GM19395 (cell line): ENCODE results near the gene ETV6.
"Not testable (repeated sequence)": the region's sequence is repeated elsewhere in the genome, so short reads cannot be mapped to it uniquely, and the experiment has no call there.

ENCODE experiments used
- ATAC-seq: cut with Tn5 transposase; IDR thresholded peaks from one replicate; pipeline ENCODE4 v1.9.1; 2021; ENCODE audit warnings: mild to moderate bottlenecking, moderate library complexity; ENCODE audit not compliant: unreplicated experiment

Gene ETV6

GRCh38 chr12:11897923-11898322 lies 248.4 kb downstream of the ETV6 start:
- no peak for ATAC-seq

- ATAC-seq = no peak
Observed at GRCh38 chr12:11901701-11902524, 252.4 kb downstream of the ETV6 start.

- ATAC-seq = no peak
Observed at GRCh38 chr12:11902525-11902875, 253.0 kb downstream of the ETV6 start.

GRCh38 chr12:11904124-11904523 lies 254.7 kb downstream of the ETV6 start:
- no peak for ATAC-seq

DNA sequence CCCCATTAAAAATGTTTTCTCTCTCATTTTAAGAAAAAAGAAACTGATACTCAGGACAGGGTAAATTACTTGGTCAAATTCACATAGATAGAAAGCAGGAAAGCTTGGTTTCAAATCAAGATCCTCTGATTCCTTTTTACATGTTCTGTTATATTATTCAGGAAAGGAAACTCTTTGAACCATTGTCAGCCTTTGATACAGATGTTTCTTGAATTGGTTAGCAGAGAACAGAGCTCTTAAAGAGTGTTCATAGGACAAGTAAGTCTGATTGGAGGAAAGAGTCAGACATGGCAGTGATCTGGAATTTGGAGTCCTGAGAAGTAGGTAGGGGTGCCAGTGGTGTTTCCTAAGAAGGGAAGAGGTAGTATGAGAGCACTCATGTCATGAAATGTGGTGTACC lies 256.1 kb downstream of the ETV6 start:
- ATAC-seq = no peak

DNA sequence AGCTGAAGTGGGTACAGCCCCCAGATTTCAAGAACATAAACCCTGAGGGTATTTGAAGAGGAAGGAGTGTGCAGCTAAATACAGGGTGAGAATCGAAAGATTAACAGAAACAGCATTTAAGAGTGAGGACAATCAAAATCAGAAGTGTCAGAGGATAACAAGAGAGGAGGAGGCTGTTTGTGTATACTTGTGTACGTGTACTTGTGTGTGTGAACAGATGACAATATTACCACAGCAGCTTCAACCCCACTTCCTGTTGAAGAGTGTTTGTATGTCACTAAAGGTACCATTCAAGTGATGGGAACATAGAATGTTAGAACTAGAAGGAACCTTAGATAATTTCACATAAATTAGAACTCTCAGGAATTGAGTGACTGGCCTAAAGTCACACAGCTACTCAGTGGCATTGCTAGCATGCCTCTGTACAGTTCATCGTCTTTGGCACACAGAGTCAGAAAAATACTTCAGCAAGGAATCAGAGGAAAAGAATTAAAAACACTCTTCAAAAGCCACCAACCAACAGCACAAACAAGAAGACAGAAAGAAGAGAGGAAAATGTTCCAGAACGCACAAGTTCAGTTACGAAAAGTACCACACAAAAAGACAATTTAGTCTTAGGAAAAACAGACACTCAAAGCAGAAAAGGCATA lies 256.9 kb downstream of the ETV6 start:
- no peak for ATAC-seq

DNA sequence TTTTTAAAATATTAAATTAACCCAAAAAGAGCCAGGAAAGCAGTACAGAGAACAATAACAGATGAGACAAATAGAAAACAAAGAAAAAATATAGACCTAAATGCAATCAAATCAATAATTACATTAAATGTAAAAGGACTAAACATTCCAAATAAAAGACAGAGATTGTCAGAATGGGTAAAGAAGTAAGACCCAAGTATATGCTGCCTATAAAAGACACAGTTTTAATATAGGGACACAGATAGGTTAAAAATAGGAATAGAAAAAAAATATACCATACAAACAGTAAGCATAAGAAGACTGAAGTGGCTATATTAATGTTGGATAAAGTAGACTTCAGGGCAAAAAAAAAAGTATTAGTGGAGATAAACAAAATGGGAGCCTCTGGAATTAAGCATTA lies 258.2 kb downstream of the ETV6 start:
- ATAC-seq = no peak

DNA sequence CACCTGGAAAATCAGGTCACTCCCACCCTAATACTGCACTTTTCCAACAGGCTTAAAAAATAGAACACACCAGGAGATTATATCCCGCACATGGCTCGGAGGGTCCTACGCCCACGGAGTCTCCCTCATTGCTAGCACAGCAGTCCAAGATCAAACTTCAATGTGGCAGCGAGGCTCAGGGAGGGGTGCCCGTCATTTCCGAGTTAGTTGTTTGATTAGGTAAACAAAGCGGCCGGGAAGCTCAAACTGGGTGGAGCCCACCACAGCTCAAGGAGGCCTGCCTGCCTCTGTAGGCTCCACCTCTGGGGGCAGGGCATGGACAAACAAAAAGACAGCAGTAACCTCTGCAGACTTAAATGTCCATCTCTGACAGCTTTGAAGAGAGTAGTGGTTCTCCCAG lies 259.9 kb downstream of the ETV6 start:
- not testable (repeated sequence) for ATAC-seq

- no peak for ATAC-seq
Observed at GRCh38 chr12:11916113-11916512, 266.6 kb downstream of the ETV6 start.

GRCh38 chr12:11916771-11917170 lies 267.3 kb downstream of the ETV6 start:
- ATAC-seq = no peak

GRCh38 chr12:11917501-11917900 lies 268.0 kb downstream of the ETV6 start:
- no peak for ATAC-seq

DNA sequence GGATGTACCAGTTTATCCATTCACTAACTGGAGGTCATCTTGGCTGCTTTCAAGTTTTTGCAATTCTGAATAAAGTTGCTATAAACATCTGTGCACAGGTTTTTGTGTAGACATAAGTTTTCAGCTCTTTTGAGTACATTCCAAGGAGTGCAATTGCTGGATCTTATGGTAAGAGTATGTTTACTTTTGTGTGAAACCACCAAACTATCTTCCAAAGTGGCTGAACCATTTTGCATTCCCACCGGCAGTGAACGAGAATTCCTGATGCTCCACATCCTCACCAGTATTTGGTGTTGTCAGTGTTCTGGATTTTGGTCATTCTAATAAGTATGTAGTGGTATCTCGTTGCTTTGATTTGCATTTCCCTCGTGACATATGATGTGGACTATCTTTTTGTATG lies 270.8 kb downstream of the ETV6 start:
- ATAC-seq = no peak

GRCh38 chr12:11922361-11922760 lies 272.9 kb downstream of the ETV6 start:
- no peak for ATAC-seq

- ATAC-seq = no peak
Observed at GRCh38 chr12:11923067-11923466, 273.6 kb downstream of the ETV6 start.

DNA sequence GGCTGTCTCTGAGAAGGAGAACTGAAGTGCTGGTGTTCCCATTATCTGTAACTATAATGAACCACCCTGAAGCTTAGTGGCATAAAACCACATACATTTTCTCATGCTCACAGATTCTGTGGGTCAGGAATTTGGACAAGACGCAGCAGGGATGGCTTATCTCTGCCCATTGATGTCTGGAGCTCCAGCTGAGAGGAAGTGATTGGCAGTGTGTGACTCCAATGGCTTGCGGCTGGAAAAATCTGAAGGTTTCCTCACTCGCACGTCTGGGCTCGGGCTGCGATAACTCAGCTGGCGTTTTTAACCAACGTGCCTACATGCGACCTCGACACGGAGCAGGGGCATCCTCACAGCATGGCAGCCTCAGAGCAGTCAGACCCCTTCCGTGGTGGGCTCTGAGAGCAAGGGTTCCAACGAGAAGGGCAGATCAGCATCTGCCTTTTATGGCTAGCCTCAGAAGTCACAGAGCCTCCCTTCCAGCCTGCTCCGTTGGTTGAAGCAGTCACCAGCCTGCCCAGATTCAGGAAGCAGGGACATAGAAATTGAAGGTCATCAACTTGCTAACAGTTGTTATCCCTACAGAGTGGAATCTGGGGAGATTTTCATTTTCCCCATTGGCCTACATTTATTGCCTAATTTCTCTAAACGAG lies 277.9 kb downstream of the ETV6 start:
- no peak for ATAC-seq

- no peak for ATAC-seq
Observed at GRCh38 chr12:11929714-11930113, 280.2 kb downstream of the ETV6 start.

GRCh38 chr12:11939223-11939622 lies 289.7 kb downstream of the ETV6 start:
- no peak for ATAC-seq

- ATAC-seq = no peak
Observed at GRCh38 chr12:11941606-11942337, 292.3 kb downstream of the ETV6 start.

GRCh38 chr12:11943919-11944700 lies 294.6 kb downstream of the ETV6 start:
- ATAC-seq = no peak
